K562 (cell line): ENCODE data around the gene RCSD1. TPM values are rescaled to one million over a fixed set of nuclear protein-coding genes. Genes with fewer than 3 reads are reported as not detected.

Source experiments
- ATAC-seq: fragments of 200-7000 bp; cut with Tn5 transposase; 3 replicates; pipeline ENCODE4 v1.9.1; 2020; ENCODE audit warnings: moderate library complexity
- BruUV-seq: library from RNA; stranded (reverse); fragments of 400-500 nt; replicated peaks from 2 replicates; lab custom pipeline; 2021; lab: Mats Ljungman, UMichigan
- CTCF ChIA-PET: fragments of 300-600 bp; formaldehyde crosslinking; extraction: SDS; loops from one replicate; lab custom pipeline; 2021; ENCODE audit warnings: low intra/inter-chr PET ratio; lab: Yijun Ruan, JAX
- POLR2A ChIA-PET: fragments of 300-600, 350-650 bp; sonication (Branson Sonifier 250); formaldehyde crosslinking; extraction: SDS; loops from one replicate; lab custom pipeline; 2021; ENCODE audit warnings: antibody characterized with exemption, inconsistent platforms; lab: Yijun Ruan, JAX
- DNase-seq, 4 experiments: peaks; one replicate each; pipeline versions ENCODE4 v3.0.0 to v3.0.0-alpha.2; 2011 to 2018; ENCODE audit warnings: low spot score in 3 of 4, mixed read lengths in 3 of 4; ENCODE audit errors: extremely low read depth in 1 of 4
- FAIRE-seq: peaks from 2 replicates; lab custom pipeline; 2011; peaks lifted over from hg19 to GRCh38; lab: Jason Lieb, UNC
- H2AFZ ChIP-seq: 2 replicates; pipeline ENCODE4 v1.6.0; 2011; ENCODE audit warnings: low read depth, low read length, control low read depth, inconsistent platforms
- H3K27ac ChIP-seq: fragments of 200-600 bp; 3 replicates; pipeline ENCODE4 v1.8.0; 2011; ENCODE audit warnings: low read depth, mild to moderate bottlenecking, control low read depth, inconsistent platforms, low read length, moderate library complexity, mixed read lengths; ENCODE audit errors: extremely low read depth
- H3K27me3 ChIP-seq, 2 experiments: fragments of 300-600 bp in 1 of 2; 2 replicates in 1 of 2; 3 replicates in 1 of 2; pipeline versions ENCODE4 v1.6.0 to v1.8.0; 2011; ENCODE audit warnings: inconsistent platforms in 2 of 2, low read length in 2 of 2, mild to moderate bottlenecking in 1 of 2, mixed read lengths in 1 of 2, moderate library complexity in 1 of 2; ENCODE audit not compliant: control insufficient read depth in 2 of 2, insufficient read depth in 2 of 2
- H3K36me3 ChIP-seq: fragments of 300-600 bp; 3 replicates; pipeline ENCODE4 v1.8.0; 2011; ENCODE audit warnings: mild to moderate bottlenecking, low read length, inconsistent platforms; ENCODE audit not compliant: control insufficient read depth, insufficient read depth
- H3K4me1 ChIP-seq, 2 experiments: fragments of 200-600 bp in 1 of 2; replicated peaks in 1 of 2; 2 replicates in 1 of 2; 3 replicates in 1 of 2; pipeline versions ENCODE4 v1.5.1 to v1.8.0; 2011; ENCODE audit warnings: inconsistent platforms in 2 of 2, low read length in 2 of 2, mild to moderate bottlenecking in 1 of 2, mixed read lengths in 1 of 2, moderate library complexity in 1 of 2; ENCODE audit not compliant: control insufficient read depth in 2 of 2, insufficient read depth in 2 of 2
- H3K4me2 ChIP-seq: 2 replicates; pipeline ENCODE4 v1.6.1; 2011; ENCODE audit warnings: low read length, control low read depth, inconsistent platforms, mixed read lengths; ENCODE audit not compliant: insufficient read depth
- H3K4me3 ChIP-seq: fragments of 200-600 bp; sonication (generic), shearing (Covaris generic); 2 replicates; pipeline ENCODE4 v1.5.1; 2016; ENCODE audit warnings: control low read depth, inconsistent platforms
- H3K79me2 ChIP-seq: fragments of 200-600 bp; 3 replicates; pipeline ENCODE4 v1.8.0; 2011; ENCODE audit warnings: low read length, inconsistent platforms; ENCODE audit not compliant: control insufficient read depth, insufficient read depth
- H3K9ac ChIP-seq, 2 experiments: 2 replicates each; pipeline versions ENCODE4 v1.6.0 to v1.6.1; 2011; ENCODE audit warnings: low read depth in 2 of 2, low read length in 2 of 2, control low read depth in 1 of 2, inconsistent platforms in 1 of 2, mild to moderate bottlenecking in 1 of 2, mixed read lengths in 1 of 2; ENCODE audit not compliant: insufficient read depth in 1 of 2
- H3K9me1 ChIP-seq: one replicate; pipeline ENCODE4 v1.6.0; 2011; ENCODE audit warnings: inconsistent platforms, mild to moderate bottlenecking, low read length, moderate library complexity; ENCODE audit not compliant: control insufficient read depth, insufficient read depth
- H3K9me3 ChIP-seq: replicated peaks from 2 replicates; pipeline ENCODE4 v1.5.1; 2011; ENCODE audit warnings: low read depth, low read length, inconsistent platforms; ENCODE audit not compliant: control insufficient read depth, insufficient read depth
- H4K20me1 ChIP-seq: replicated peaks from 2 replicates; pipeline ENCODE4 v1.6.1; 2011; ENCODE audit warnings: low read length, inconsistent platforms, mixed read lengths; ENCODE audit not compliant: control insufficient read depth, insufficient read depth
- CC2D1A ChIP-seq: fragments of 450-650 bp; IDR thresholded peaks from 2 replicates; pipeline ENCODE4 v1.6.1; 2017; ENCODE audit warnings: mild to moderate bottlenecking
- CHD1 ChIP-seq: fragments of 200-600 bp; sonication (generic); IDR thresholded peaks from one replicate; pipeline ENCODE4 v1.6.1; 2012; ENCODE audit warnings: mild to moderate bottlenecking, moderate library complexity, low read length, inconsistent platforms
- CREB3 ChIP-seq: fragments of 450-650 bp; conservative IDR thresholded peaks from 2 replicates; pipeline ENCODE4 v1.6.1; 2016; ENCODE audit warnings: missing genetic modification characterization, low read depth, mild to moderate bottlenecking, missing compliant biosample characterization, moderate library complexity
- FOXP1 ChIP-seq: sonication (generic); formaldehyde crosslinking; IDR thresholded peaks from 2 replicates; pipeline ENCODE4 v1.8.0; 2022; ENCODE audit warnings: mild to moderate bottlenecking, missing genetic modification reagents
- HDAC1 ChIP-seq, 2 experiments: fragments of 450-650 bp; IDR thresholded peaks; 2 replicates each; pipeline ENCODE4 v1.6.1; 2016 to 2017; ENCODE audit warnings: inconsistent platforms in 1 of 2, mild to moderate bottlenecking in 1 of 2, moderate library complexity in 1 of 2
- KDM1A ChIP-seq, 2 experiments: fragments of 450-650 bp; IDR thresholded peaks; 2 replicates each; pipeline ENCODE4 v1.6.1; 2016; ENCODE audit warnings: mild to moderate bottlenecking in 2 of 2
- NR2F6 ChIP-seq: fragments of 450-650 bp; formaldehyde crosslinking; IDR thresholded peaks from 2 replicates; pipeline ENCODE4 v1.4.0; 2020; ENCODE audit warnings: mild to moderate bottlenecking
- PCBP1 ChIP-seq: fragments of 200-400 bp; formaldehyde crosslinking; IDR thresholded peaks from 2 replicates; pipeline ENCODE4 v1.6.1; 2018; ENCODE audit warnings: mild to moderate bottlenecking, low read depth, low read length; ENCODE audit not compliant: poor library complexity, severe bottlenecking
- PHTF2 ChIP-seq: fragments of 250-450 bp; sonication (Bioruptor Pico); IDR thresholded peaks from 2 replicates; pipeline ENCODE4 v1.5.0; 2021; ENCODE audit warnings: mild to moderate bottlenecking
- POLR2AphosphoS5 ChIP-seq: IDR thresholded peaks from 2 replicates; pipeline ENCODE4 v1.6.1; 2011; ENCODE audit warnings: mild to moderate bottlenecking, low read depth, low read length, moderate library complexity; ENCODE audit not compliant: control insufficient read depth, insufficient read depth
- SAP30 ChIP-seq: fragments of 200-600 bp; sonication (generic); IDR thresholded peaks from 2 replicates; pipeline ENCODE4 v1.6.1; 2012; ENCODE audit warnings: borderline replicate concordance, low read depth, mild to moderate bottlenecking, moderate library complexity, low read length, control low read depth, inconsistent platforms; ENCODE audit not compliant: insufficient read depth, poor library complexity, severe bottlenecking
- SNAPC5 ChIP-seq: fragments of 250-450 bp; sonication (Bioruptor Pico); IDR thresholded peaks from 2 replicates; pipeline ENCODE4 v1.8.0; 2021; ENCODE audit warnings: moderate library complexity, mild to moderate bottlenecking, inconsistent platforms
- ZNF551 ChIP-seq: fragments of 250-450 bp; sonication (Bioruptor Pico); IDR thresholded peaks from 2 replicates; pipeline ENCODE4 v1.5.0; 2021; ENCODE audit warnings: mild to moderate bottlenecking, moderate library complexity
- ZZZ3 ChIP-seq: fragments of 450-650 bp; IDR thresholded peaks from 2 replicates; pipeline ENCODE4 v1.6.1; 2016; ENCODE audit warnings: antibody characterized with exemption, mild to moderate bottlenecking, moderate library complexity
- WGBS: fragments of 100-300 bp; shearing (Covaris generic); methylation state at CpG from one replicate; pipeline ENCODE4 v1.1.6; 2016; ENCODE audit warnings: low coverage, mixed read lengths; ENCODE audit not compliant: insufficient coverage; ENCODE audit errors: missing lambda C conversion rate; 5-methylcytosine and 5-hydroxymethylcytosine counted together
- in situ Hi-C: fragments of 300-500 bp; cut with MboI; formaldehyde crosslinking; loops from 4 replicates; pipeline ENCODE4 v1.15.0; 2018; ENCODE audit warnings: inconsistent platforms, mixed read lengths
- intact Hi-C: fragments of 100-400 bp; cut with micrococcal nuclease; formaldehyde crosslinking; loops from 2 replicates; pipeline ENCODE4 v1.14.2; 2022
- polyA plus RNA-seq, 8 experiments: library from polyadenylated mRNA; depleted of rRNA in 4 of 8; stranded (reverse) in 5 of 8; unstranded in 3 of 8; fragments of >200 nt; fragmentation: Nextera tagmentation in 2 of 8; fragmentation: Illumina TruSeq in 1 of 8; extraction: Ambion mirVana in 2 of 8; extraction: Trizol in 1 of 8; gene quantifications; 2 replicates each; pipeline versions ENCODE4 v1.2.1 to v1.2.3, GENCODE V29; 2011 to 2014; ENCODE audit warnings: inconsistent platforms in 1 of 8, missing spikeins in 1 of 8
- total RNA-seq, 7 experiments: library from RNA; depleted of rRNA in 6 of 7; stranded (reverse); fragments of >200 nt in 6 of 7; fragmentation: Illumina TruSeq in 2 of 7; extraction: Trizol in 2 of 7; gene quantifications; 2 replicates each; pipeline versions ENCODE4 v1.2.1 to v1.2.3, GENCODE V29; 2011 to 2021; ENCODE audit warnings: low replicate concordance in 1 of 7
- TF ChIP-seq, protein P1 (sequence below): fragments of 450-650 bp; IDR thresholded peaks from 2 replicates; pipeline ENCODE4 v1.6.1; 2017; ENCODE audit warnings: mild to moderate bottlenecking, moderate library complexity

The RCSD1 gene
- total and polyA plus RNA-seq, 9 of the 15 experiments (the other 6 are each of a cell fraction or from before 2014, with no cell fraction given): 7.8 to 69.8 (median 45.3) TPM

- FAIRE-seq: no peak
- no peak overlapping the region for H3K27ac ChIP-seq
- intact Hi-C loops (loop anchor here (10.0 kb wide), 2 partner anchors 239 to 401 kb away; no protein-coding TSS in a partner anchor), in situ Hi-C loops (loop anchor here (25.0 kb wide), 2 partner anchors 1497 to 1672 kb away; no protein-coding TSS in a partner anchor)
- H2AFZ ChIP-seq: no peak overlapping the region
- no peaks in the 10 kb centered on the region for H3K79me2 ChIP-seq
- H3K9ac ChIP-seq: no peak overlapping the region
- POLR2A ChIA-PET: no interaction called here
- H3K9me1 ChIP-seq: no peaks in the 10 kb centered on the region
- CTCF ChIA-PET: no interaction called here
- WGBS: 83% methylated on average over 14 of the region's 15 CpGs
- no peak for ATAC-seq
- TF ChIP-seq ZZZ3 (no peak), FOXP1 (no peak), PHTF2 (CRISPR knock-in tag) (no peak), KDM1A (IDR thresholded peaks at IDR 0.05) (no peak), CC2D1A (no peak), CHD1 (no peak), CREB3 (tag) (no peak), ZNF551 (CRISPR knock-in tag) (no peak), PCBP1 (no peak), NR2F6 (CRISPR knock-in tag) (no peak), SAP30 (no peak), SNAPC5 (CRISPR knock-in tag) (no peak), HDAC1 (IDR thresholded peaks at IDR 0.05) (no peak), POLR2AphosphoS5 (no peak)
- TF ChIP-seq, protein P1, sequence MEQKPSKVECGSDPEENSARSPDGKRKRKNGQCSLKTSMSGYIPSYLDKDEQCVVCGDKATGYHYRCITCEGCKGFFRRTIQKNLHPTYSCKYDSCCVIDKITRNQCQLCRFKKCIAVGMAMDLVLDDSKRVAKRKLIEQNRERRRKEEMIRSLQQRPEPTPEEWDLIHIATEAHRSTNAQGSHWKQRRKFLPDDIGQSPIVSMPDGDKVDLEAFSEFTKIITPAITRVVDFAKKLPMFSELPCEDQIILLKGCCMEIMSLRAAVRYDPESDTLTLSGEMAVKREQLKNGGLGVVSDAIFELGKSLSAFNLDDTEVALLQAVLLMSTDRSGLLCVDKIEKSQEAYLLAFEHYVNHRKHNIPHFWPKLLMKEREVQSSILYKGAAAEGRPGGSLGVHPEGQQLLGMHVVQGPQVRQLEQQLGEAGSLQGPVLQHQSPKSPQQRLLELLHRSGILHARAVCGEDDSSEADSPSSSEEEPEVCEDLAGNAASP: no peak
- no peaks in the 10 kb centered on the region for H3K9me3 ChIP-seq
- DNase-seq: no peak
- H3K4me2 ChIP-seq: no peak overlapping the region
- H3K4me1 ChIP-seq: peaks cover 11 to 15% of the 10 kb centered on the region in 2 experiments; a peak in 4 of 5 replicates
- H3K4me3 ChIP-seq: no peak overlapping the region
- H4K20me1 ChIP-seq: no peaks in the 10 kb centered on the region
- no peaks in the 10 kb centered on the region for H3K27me3 ChIP-seq
- BruUV-seq: no TSS peak
- H3K36me3 ChIP-seq: peaks cover 55% of the 10 kb centered on the region
Observed at GRCh38 chr1:167683641-167684502, 53.8 kb downstream of the RCSD1 start.
